Neural progenitor cell (in vitro differentiated cells): ENCODE results near the gene EIF6.

Experiments
- EZH2 ChIP-seq: fragments of 200-600 bp; sonication (generic); IDR thresholded peaks from 2 replicates; pipeline ENCODE4 v1.6.1; 2017; ENCODE audit warnings: antibody characterized with exemption, mild to moderate bottlenecking, moderate library complexity
- EZH2phosphoT487 ChIP-seq: fragments of 200-600 bp; sonication (generic); IDR thresholded peaks from 2 replicates; pipeline ENCODE4 v1.6.1; 2017; ENCODE audit warnings: antibody characterized with exemption
- TF ChIP-seq, protein P1 (sequence below): fragments of 200-600 bp; sonication (generic); IDR thresholded peaks from 2 replicates; pipeline ENCODE4 v1.5.1; 2017; ENCODE audit warnings: antibody characterized with exemption, mild to moderate bottlenecking

DNA sequence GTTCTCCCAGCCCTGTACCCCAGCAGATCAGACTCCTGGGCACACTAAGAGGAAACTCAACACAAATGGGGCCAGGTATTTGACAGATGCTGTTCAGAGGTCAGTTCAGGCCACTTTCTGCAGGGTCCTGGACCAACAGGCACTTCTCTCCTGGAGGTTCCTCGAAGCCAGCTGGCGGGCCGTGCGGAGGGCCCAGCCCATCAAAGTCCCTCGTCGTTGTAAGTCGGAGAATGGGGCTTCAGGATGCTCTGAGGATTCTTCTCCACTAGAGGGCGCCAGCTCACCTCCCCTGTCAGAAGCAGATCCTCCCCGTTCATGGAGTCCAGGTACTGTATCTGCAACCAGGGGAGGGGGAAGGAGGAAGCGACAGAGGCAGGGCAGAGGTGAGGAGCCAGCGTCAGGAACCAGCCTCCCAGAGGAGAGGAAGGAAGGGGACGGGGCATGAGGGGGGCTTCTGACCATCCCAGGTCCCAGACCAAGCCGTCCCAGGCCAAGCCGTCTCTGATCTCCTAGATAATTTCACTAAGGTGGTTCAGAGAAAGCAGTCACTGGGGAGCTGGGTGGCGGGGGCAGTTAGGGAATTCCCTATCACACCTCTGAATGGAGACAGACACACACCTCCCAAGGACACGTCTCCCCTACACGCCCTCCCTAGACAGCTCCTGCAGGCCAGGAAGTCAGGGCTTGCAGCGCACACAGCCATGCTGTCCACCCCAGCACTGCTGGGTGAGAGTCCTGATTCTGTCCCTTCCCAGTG lies 19.3 kb upstream of the EIF6 start:
- TF ChIP-seq, protein P1, sequence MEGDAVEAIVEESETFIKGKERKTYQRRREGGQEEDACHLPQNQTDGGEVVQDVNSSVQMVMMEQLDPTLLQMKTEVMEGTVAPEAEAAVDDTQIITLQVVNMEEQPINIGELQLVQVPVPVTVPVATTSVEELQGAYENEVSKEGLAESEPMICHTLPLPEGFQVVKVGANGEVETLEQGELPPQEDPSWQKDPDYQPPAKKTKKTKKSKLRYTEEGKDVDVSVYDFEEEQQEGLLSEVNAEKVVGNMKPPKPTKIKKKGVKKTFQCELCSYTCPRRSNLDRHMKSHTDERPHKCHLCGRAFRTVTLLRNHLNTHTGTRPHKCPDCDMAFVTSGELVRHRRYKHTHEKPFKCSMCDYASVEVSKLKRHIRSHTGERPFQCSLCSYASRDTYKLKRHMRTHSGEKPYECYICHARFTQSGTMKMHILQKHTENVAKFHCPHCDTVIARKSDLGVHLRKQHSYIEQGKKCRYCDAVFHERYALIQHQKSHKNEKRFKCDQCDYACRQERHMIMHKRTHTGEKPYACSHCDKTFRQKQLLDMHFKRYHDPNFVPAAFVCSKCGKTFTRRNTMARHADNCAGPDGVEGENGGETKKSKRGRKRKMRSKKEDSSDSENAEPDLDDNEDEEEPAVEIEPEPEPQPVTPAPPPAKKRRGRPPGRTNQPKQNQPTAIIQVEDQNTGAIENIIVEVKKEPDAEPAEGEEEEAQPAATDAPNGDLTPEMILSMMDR, result peak; percentile 96
- TF ChIP-seq EZH2 (no peak), EZH2phosphoT487 (no peak)
